Duodenal mucosa (tissue), 2 donors: Measurements from ENCODE around the gene SREBF1.

Source experiments
- H3K27ac ChIP-seq: one replicate; pipeline ENCODE4 v1.7.0; 2013; ENCODE audit warnings: low read depth, low read length
- H3K27me3 ChIP-seq, 2 donors: one replicate each; pipeline ENCODE4 v1.7.0; 2013; ENCODE audit warnings: low read length in 2 of 2, control low read depth in 1 of 2; ENCODE audit not compliant: insufficient read depth in 2 of 2, control insufficient read depth in 1 of 2
- H3K36me3 ChIP-seq, 2 donors: one replicate each; pipeline ENCODE4 v1.7.0; 2013; ENCODE audit warnings: low read length in 2 of 2, control low read depth in 1 of 2; ENCODE audit not compliant: insufficient read depth in 2 of 2, control insufficient read depth in 1 of 2
- H3K4me1 ChIP-seq, 2 donors: one replicate each; pipeline ENCODE4 v1.7.0; 2013; ENCODE audit warnings: low read length in 2 of 2, control low read depth in 1 of 2; ENCODE audit not compliant: insufficient read depth in 2 of 2, control insufficient read depth in 1 of 2
- H3K4me3 ChIP-seq, 2 donors: one replicate each; pipeline ENCODE4 v1.7.0; 2013; ENCODE audit warnings: low read length in 2 of 2, low read depth in 1 of 2
- H3K9ac ChIP-seq, 2 donors: one replicate each; pipeline ENCODE4 v1.7.0; 2013; ENCODE audit warnings: low read length in 2 of 2, low read depth in 1 of 2
- H3K9me3 ChIP-seq, 2 donors: one replicate each; pipeline ENCODE4 v1.7.0; 2013; ENCODE audit warnings: low read length in 2 of 2, control low read depth in 1 of 2; ENCODE audit not compliant: control insufficient read depth in 1 of 2

The SREBF1 gene

GRCh38 chr17:17806035-17806434 is 30.8 kb downstream of the SREBF1 start:
- no peak overlapping the region for H3K4me3 ChIP-seq
- H3K9me3 ChIP-seq = no peaks in the 10 kb centered on the region
- peaks cover 0 to 3% of the 10 kb centered on the region in 2 donors for H3K4me1 ChIP-seq
- H3K36me3 ChIP-seq = peaks cover 0 to 11% of the 10 kb centered on the region in 2 donors
- no peak overlapping the region for H3K27ac ChIP-seq
- no peaks in the 10 kb centered on the region for H3K27me3 ChIP-seq
- H3K9ac ChIP-seq = no peak overlapping the region

GRCh38 chr17:17805575-17805974 is 31.2 kb downstream of the SREBF1 start:
- H3K9ac ChIP-seq = no peak overlapping the region
- peaks cover 0 to 11% of the 10 kb centered on the region in 2 donors for H3K36me3 ChIP-seq

DNA sequence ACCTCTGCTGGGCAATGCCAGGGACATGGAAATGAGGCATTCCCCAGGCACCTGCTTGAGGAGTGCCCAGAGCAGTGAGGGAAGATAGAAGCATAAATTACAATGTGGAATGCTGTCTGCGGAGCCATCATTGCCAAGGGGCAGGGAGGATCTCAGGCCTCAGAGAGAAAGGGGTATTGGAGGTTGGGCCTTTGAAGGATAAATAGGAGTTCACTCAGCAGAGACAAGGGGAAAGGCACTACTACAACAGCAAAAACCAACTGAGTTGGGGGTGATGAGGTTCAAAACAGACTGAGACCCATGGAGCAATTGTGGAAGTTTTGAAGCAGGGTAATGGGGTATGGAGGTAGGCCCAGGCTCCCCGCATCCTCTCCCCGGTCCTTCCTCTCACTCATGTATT is 32.8 kb downstream of the SREBF1 start:
- Histone ChIP-seq H3K9ac (no peak overlapping the region), H3K9me3 (no peaks in the 10 kb centered on the region), H3K36me3 (peaks cover 0 to 15% of the 10 kb centered on the region in 2 donors), H3K27me3 (no peaks in the 10 kb centered on the region), H3K4me3 (no peak overlapping the region), H3K27ac (no peak overlapping the region), H3K4me1 (peaks cover 0 to 3% of the 10 kb centered on the region in 2 donors)

More at GRCh38 chr17:17805575-17805974, 31.2 kb downstream of the SREBF1 start:
- no peak overlapping the region for H3K4me3 ChIP-seq
- peaks cover 0 to 3% of the 10 kb centered on the region in 2 donors for H3K4me1 ChIP-seq
- no peak overlapping the region for H3K27ac ChIP-seq
- H3K9me3 ChIP-seq = no peaks in the 10 kb centered on the region
- H3K27me3 ChIP-seq = no peaks in the 10 kb centered on the region

DNA sequence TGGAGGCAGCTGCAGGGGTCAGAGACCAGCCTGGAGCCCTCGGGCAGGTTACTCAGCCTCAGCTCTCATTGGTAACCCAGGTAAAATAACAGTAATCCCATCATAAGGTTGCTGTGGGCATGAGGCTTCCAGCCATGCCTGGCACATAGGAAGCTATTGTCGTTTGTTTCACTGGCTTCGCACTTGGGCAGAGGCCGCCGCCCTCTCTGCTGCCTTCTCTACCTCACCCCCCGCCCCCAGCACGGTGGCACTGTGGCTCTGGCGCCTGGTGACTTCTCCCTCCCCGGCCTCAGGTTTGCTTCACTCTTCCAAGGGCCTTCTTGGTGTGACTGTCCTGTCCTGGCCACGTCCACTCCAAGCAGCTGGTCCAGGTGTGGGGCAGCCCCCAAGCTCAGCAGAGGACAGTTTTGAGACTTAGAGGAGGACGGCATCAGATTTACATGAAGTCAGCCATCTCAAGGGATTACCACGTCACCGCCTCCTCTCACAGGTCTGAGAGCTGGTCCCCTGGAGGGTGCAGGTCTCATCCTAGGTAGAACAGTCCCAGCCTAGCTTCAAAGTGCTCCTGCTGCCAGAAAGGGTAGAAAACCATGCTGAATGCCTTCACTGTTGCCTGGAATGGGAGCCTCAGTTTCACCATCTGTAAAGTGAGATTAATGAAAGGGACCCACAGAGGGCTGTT is 34.8 kb downstream of the SREBF1 start:
- no peak overlapping the region for H3K27ac ChIP-seq
- no peak overlapping the region for H3K4me3 ChIP-seq
- peaks cover 0 to 24% of the 10 kb centered on the region in 2 donors for H3K36me3 ChIP-seq
- no peaks in the 10 kb centered on the region for H3K9me3 ChIP-seq
- no peaks in the 10 kb centered on the region for H3K27me3 ChIP-seq
- H3K4me1 ChIP-seq = no peaks in the 10 kb centered on the region
- H3K9ac ChIP-seq = no peak overlapping the region

GRCh38 chr17:17800504-17801021 is 36.2 kb downstream of the SREBF1 start:
- peaks cover 0 to 30% of the 10 kb centered on the region in 2 donors for H3K36me3 ChIP-seq

GRCh38 chr17:17798573-17799255 is 38.1 kb downstream of the SREBF1 start:
- Histone ChIP-seq H3K9ac (no peak overlapping the region), H3K27ac (no peak overlapping the region), H3K9me3 (no peaks in the 10 kb centered on the region), H3K27me3 (no peaks in the 10 kb centered on the region), H3K4me1 (no peaks in the 10 kb centered on the region), H3K4me3 (no peak overlapping the region), H3K36me3 (peaks cover 3 to 45% of the 10 kb centered on the region in 2 donors)

More at GRCh38 chr17:17800504-17801021, 36.2 kb downstream of the SREBF1 start:
- Histone ChIP-seq H3K27me3 (no peaks in the 10 kb centered on the region), H3K9me3 (no peaks in the 10 kb centered on the region), H3K9ac (no peak overlapping the region), H3K4me3 (no peak overlapping the region), H3K27ac (no peak overlapping the region), H3K4me1 (no peaks in the 10 kb centered on the region)

DNA sequence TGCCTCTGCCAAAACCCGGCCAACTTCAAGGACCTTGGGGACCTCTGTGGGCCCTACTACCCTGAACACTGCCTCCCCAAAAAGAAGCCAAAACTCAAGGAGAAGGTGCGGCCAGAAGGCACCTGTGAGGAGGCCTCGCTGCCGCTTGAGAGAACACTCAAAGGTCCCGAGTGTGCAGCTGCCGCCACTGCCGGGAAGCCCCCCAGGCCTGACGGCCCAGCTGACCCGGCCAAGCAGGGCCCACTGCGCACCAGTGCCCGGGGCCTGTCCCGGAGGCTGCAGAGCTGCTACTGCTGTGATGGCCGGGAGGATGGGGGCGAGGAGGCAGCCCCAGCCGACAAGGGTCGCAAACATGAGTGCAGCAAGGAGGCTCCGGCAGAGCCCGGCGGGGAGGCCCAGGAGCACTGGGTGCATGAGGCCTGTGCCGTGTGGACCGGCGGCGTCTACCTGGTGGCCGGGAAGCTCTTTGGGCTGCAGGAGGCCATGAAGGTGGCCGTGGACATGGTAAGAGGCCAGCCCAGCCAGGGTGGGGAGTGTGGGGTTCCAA is 38.7 kb downstream of the SREBF1 start:
- H3K27me3 ChIP-seq = no peaks in the 10 kb centered on the region
- H3K4me3 ChIP-seq = no peak overlapping the region
- no peak overlapping the region for H3K27ac ChIP-seq
- H3K36me3 ChIP-seq = peaks cover 3 to 49% of the 10 kb centered on the region in 2 donors
- no peak overlapping the region for H3K9ac ChIP-seq
- no peaks in the 10 kb centered on the region for H3K4me1 ChIP-seq
- no peaks in the 10 kb centered on the region for H3K9me3 ChIP-seq

- H3K4me1 ChIP-seq = peaks cover 0 to under 1% of the 10 kb centered on the region in 2 donors
- no peaks in the 10 kb centered on the region for H3K27me3 ChIP-seq
- H3K36me3 ChIP-seq = peaks cover 3 to 49% of the 10 kb centered on the region in 2 donors
- no peak overlapping the region for H3K4me3 ChIP-seq
- H3K27ac ChIP-seq = no peak overlapping the region
- H3K9me3 ChIP-seq = no peaks in the 10 kb centered on the region
- no peak overlapping the region for H3K9ac ChIP-seq
These were observed 39.5 kb downstream of the SREBF1 start for GRCh38 chr17:17797119-17797809.

DNA sequence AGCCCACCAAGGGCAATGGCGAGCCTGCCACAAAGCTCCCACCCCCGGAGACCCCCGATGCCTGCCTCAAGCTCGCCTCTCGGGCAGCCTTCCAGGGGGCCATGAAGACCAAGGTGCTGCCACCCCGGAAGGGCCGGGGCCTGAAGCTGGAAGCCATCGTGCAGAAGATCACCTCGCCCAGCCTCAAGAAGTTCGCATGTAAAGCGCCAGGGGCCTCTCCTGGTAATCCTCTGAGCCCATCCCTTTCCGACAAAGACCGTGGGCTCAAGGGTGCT is 40.1 kb downstream of the SREBF1 start:
- Histone ChIP-seq H3K9me3 (no peaks in the 10 kb centered on the region), H3K36me3 (peaks cover 3 to 49% of the 10 kb centered on the region in 2 donors), H3K4me1 (peaks cover 4 to 6% of the 10 kb centered on the region in 2 donors), H3K27me3 (no peaks in the 10 kb centered on the region), H3K4me3 (no peak overlapping the region), H3K27ac (no peak overlapping the region), H3K9ac (no peak overlapping the region)
